ENCODE results near the gene CA5A.

DNA sequence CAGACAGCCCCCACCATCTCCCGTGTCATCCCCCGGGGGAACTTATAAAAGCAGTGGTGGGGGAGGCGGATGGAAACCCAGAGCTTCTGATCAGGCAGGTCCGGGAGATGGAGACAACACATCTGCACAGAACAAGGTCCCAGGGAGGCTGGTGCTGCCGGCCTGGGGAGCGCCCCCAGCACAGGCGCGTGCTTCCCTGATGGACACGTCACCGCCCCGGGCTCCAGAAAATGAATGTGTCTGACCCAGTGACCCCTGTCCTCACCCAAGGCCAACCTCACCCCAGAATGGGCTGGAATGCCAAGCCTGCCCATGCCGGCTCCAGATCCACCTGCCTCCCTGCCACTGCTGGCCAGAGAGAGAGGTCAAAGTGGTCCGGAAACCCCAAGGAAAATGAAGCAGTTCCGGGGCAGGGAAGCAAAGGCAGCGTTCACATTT, 79.5 kb downstream of the CA5A start:
- TF ChIP-seq POLR2AphosphoS5 (IDR thresholded peaks at IDR 0.05): no peak
- TF ChIP-seq, protein P1, sequence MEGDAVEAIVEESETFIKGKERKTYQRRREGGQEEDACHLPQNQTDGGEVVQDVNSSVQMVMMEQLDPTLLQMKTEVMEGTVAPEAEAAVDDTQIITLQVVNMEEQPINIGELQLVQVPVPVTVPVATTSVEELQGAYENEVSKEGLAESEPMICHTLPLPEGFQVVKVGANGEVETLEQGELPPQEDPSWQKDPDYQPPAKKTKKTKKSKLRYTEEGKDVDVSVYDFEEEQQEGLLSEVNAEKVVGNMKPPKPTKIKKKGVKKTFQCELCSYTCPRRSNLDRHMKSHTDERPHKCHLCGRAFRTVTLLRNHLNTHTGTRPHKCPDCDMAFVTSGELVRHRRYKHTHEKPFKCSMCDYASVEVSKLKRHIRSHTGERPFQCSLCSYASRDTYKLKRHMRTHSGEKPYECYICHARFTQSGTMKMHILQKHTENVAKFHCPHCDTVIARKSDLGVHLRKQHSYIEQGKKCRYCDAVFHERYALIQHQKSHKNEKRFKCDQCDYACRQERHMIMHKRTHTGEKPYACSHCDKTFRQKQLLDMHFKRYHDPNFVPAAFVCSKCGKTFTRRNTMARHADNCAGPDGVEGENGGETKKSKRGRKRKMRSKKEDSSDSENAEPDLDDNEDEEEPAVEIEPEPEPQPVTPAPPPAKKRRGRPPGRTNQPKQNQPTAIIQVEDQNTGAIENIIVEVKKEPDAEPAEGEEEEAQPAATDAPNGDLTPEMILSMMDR (IDR thresholded peaks at IDR 0.05): no peak
- no peak for TF ChIP-seq POLR2A (IDR thresholded peaks at IDR 0.05)
